ENCODE measurements around the gene TMEM201. TPM values are rescaled to one million over a fixed set of nuclear protein-coding genes. Genes with fewer than 3 reads are reported as not detected.

TMEM201 gene
- total RNA-seq, 1 experiment from 2014 or later = 68.3 TPM

DNA sequence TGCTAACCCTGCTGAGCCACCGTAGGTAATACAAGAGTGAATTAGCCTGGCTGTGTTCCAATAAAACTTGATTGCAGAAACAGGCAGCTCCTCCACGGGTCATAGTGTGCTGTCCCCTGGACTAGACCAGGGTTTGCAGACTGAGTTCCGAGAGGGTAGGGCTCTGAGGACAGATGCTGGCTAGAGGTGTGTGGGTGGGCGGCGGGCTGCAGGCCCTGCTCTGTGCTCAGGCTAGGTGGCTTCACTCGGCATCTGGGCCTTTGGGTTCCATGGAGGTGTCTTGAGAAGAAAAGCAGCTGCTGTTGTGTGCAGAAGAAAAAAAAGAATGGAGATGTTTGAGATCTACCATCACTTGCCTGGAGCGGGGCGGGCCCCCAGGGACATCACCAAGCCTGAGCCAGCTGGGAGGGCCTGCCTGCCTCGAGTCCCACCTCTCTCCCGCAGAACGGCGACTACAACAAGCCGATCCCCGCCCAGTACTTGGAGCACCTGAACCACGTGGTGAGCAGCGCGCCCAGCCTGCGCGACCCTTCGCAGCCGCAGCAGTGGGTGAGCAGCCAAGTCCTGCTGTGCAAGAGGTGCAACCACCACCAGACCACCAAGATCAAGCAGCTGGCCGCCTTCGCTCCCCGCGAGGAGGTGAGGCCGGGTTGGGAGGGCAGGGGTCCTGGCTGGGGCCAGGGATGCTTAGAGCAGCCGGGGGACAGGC, 7.9 kb downstream of the TMEM201 start:
- in situ Hi-C loops (cut with HindIII; ENCODE audit: low sequenced_read_pairs) = no loop called here
- DNase-seq (ENCODE audit: low spot score) = no peak

DNA sequence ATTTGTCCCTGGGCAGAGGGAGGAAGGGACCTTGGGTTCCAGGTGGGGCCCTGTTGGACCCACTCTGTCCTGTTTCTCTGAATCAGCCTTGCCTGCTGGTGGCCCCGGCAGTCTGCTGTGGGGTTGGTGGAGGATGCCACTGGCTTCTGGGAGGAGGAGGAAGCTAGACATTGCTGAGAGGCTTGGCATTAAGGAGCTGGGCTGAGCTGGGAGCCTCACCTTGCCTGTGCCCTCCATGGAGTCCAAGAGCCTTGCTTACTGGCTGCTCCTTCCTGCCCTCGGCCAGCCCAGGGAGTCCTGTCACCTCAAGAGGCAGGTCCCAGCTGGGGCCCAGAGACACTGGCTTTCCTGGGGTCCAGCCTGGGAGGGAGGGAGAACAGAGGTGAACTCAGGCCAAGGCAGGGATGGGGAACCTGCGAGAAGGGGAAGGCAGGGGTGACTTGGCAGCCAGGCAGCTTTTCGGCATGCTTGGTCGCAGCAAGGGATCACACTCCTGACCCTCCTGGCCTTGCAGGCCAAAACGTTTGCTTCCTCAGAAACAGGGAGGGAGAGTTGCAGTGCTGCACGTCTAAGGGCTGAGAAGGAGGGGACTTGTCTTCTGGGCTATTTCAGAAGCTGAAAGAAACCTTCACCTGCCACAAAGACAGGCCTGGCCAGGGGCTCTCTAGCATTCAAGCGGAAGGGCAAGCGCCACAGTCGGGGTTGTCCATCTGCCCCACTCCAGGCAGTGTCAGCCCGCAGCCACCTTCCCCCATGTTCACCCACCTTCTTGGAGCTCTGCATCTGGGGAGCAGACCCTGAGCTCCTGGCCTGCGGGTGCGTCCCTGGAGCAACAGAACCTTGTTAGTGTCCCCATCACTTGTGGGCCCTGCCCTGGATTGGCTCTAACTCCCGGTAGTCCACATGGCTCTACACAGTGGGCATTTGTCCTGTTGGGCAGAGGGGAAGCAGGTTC, 8.9 kb downstream of the TMEM201 start:
- in situ Hi-C loops (cut with HindIII; ENCODE audit: low sequenced_read_pairs) = no loop called here
- no peak for DNase-seq (ENCODE audit: low spot score)

DNA sequence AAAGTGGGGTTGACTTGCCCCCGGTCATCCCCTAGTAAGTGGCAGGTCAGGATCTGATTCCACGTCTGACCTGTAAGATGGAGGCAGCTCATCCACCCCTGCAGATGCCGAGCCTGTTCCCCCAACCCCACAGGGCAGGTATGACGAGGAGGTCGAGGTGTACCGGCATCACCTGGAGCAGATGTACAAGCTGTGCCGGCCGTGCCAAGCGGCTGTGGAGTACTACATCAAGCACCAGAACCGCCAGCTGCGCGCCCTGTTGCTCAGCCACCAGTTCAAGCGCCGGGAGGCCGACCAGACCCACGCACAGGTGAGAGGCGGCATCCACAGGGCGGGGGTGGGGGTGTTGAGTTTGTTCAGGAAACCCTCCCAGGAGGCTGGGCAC, 9.6 kb downstream of the TMEM201 start:
- in situ Hi-C loops (cut with HindIII; ENCODE audit: low sequenced_read_pairs) = no loop called here
- DNase-seq (ENCODE audit: low spot score) = no peak

DNA sequence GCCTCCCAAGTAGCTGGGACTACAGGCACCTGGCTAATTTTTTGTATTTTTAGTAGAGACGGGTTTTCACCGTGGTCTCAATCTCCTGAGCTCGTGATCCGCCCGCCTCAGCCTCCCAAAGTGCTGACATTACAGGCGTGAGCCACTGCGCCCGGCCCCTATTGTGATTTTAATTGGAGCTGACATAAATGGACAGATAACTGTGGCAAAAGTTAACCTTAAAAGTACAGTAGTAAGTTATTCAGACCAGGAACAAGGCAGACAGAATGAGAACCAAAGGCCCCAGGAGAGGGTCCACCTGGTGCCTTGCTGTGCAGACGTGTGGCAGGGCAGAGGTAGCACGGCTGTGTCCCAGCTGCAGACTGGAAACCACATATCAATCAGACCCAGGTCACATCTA, 11.0 kb downstream of the TMEM201 start:
- DNase-seq (ENCODE audit: low spot score) = no peak
- in situ Hi-C loops (cut with HindIII; ENCODE audit: low sequenced_read_pairs) = no loop called here

DNA sequence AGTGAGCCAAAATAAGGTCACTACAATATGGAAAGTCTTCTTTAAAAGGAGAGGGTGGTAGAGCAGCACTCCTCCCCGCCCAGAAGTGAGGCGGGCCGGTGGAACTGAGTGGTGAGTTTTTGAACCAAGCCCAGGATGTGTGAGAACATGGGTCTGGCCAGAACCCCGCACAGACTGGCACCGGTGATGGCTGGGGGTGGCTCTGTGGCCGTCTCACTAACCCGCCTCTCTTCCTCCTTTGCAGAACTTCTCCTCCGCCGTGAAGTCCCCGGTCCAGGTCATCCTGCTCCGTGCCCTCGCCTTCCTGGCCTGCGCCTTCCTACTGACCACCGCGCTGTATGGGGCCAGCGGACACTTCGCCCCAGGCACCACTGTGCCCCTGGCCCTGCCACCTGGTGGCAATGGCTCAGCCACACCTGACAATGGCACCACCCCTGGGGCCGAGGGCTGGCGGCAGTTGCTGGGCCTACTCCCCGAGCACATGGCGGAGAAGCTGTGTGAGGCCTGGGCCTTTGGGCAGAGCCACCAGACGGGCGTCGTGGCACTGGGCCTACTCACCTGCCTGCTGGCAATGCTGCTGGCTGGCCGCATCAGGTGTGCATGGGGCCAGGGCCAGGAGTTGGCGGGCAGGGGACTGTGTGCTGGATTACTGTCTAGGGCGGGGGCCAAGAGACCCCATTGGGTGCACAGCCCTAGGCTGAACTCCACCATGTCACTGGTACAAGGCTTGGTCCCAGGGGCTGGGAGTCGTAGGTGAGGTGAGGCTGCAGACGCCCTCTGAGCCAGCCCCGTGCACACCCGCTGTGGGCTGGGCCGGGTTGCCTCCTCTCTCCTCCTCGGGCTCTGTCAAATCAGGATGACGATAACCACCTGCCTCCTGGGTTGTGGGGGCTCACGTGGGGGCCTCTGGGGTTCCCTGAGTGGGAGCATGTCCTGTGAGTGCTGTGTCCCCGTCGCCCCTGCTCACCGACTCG, 12.4 kb downstream of the TMEM201 start:
- in situ Hi-C loops (cut with HindIII; ENCODE audit: low sequenced_read_pairs) = no loop called here
- DNase-seq (ENCODE audit: low spot score) = no peak

DNA sequence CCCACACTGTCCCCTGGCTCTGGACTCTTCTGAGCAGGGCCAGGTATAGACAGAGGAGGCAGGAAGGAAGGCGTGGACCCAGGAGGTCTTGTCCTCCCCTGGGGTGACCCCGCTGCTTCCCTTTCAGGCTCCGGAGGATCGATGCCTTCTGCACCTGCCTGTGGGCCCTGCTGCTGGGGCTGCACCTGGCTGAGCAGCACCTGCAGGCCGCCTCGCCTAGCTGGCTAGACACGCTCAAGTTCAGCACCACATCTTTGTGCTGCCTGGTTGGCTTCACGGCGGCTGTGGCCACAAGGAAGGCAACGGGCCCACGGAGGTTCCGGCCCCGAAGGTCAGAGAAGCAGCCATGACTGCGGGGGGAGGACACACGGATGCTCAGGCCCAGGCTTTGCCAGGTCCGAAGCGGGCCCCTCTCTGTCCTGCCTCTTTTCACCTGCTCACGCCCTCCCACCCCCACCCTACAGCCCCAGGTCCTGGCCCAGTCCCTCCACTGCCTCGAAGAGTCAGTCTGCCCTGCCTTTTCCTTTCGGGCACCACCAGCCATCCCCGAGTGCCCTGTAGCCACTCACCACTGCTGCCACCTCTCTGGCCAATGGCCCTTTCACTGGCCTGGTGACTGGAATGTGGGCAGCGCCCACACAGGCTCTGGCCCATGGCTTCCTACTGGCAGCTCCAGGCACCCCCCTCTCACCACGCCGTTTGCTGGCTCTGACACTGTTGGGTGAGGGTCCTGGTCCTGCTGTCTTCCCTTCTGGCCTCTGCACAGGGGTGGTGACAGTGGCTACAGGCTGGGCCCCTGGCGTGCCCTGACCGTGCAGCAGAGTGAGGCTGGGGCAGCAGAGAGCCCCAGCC, 13.5 kb downstream of the TMEM201 start:
- no peak for DNase-seq (ENCODE audit: low spot score)
- in situ Hi-C loops (cut with HindIII; ENCODE audit: low sequenced_read_pairs) = no loop called here

DNA sequence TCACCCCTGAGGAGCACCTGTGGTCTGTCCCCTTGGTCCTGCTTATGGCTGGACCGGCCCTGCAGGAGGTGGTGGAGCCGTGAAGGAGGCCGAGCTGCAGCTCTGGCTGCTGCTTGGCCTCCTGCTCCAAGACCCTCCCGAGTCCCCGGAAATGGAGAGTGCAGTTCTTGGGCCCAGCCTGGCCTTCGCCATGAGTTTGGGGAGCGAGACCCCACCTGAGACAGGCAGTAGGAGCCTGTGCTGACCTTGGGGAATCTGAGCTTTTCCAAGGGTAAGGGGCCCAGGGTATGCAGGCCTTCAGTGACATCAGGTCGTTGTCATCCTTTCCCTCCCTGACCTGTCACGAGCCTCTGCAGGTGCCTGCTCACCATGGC, 14.1 kb downstream of the TMEM201 start:
- no peak for DNase-seq (ENCODE audit: low spot score)
- in situ Hi-C loops (cut with HindIII; ENCODE audit: low sequenced_read_pairs) = no loop called here

DNA sequence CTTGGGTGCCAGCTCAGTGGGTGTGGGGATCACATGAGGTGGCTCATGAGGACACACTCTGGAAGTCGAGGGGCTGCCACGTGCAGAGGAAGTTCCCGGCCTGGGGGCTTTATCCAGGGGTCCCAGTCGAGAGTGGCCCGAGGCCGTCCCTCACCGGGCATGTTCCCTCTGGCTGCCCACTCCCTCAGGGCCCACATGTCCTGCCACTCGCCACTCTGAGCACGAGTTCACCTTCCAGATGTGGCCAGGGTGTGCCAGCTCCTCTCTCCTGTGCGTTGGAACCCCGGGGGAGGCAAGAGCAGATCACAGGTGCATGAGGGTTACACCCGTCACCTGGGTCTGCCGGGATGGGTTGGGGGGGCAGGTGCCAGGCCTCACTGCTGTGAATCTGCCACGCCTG, 14.6 kb downstream of the TMEM201 start:
- DNase-seq (ENCODE audit: low spot score) = no peak
- in situ Hi-C loops (cut with HindIII; ENCODE audit: low sequenced_read_pairs) = no loop called here

DNA sequence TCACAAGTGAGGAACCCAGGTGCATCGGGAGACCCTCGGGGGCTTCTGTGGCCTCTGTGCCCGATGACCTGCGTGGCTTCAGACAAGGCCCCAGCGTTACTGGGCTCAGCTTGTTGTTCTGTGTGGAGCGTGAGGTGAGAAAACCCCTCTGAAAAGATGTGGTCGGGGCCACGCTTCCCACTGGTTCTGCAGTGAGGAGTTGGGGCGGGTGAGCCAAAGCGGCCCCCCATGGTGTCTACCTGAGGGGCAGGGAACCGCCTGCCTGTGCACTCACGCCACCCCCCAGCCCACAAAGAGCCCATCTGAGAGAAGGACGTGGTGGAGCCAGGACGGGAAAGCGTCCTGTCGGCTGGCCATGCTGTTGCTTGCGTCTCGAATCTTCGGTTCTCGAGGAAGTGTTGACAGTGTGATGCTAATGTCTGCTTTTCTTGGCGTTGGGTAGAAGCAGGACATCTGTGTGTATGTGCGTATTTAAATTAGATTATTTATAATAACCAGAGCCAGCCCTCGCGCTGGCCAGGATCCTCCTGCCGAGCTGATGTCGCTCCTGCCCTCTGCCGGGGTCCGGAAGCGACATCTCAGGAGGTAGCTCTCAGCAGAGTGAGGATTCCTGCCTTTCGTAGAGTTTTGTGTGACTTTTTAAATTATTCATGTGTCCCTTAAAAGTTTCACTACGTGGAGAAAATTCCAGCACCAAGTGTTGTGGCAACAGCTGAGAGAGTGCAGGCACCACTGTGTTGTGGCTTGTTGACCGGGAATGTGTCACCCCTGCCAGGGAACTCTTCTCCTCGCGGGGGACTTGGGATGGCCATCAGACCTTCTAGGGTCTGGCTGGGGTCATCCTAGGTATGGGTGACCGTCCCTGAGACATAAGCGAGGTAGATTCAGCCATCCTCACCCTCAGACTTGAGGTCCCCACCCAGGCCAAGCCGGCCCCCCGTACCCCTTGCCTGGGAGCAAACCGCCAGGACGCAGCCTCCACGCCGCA, 15.3 kb downstream of the TMEM201 start:
- in situ Hi-C loops (cut with HindIII; ENCODE audit: low sequenced_read_pairs) = no loop called here
- no peak for DNase-seq (ENCODE audit: low spot score)

DNA sequence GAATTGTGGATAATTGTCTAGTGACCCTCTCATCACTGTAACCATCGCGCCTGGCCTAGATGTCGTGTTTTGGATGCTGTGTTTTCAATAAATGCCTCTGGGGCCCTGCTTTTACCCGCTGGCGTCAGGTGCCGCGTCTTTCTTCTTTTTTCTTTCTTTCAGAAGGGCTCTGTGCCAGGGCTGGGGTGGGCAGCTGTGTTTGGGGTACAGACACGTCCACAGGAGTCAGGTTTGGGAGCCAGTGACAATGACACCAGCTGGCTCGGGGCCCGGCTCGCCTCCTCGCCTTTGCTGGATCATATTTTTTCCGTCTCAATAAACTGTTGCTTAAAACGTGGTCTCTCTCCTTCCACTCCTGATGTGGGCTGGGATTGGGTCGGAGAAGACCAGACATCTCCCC, 16.1 kb downstream of the TMEM201 start:
- in situ Hi-C loops (cut with HindIII; ENCODE audit: low sequenced_read_pairs) = no loop called here

DNA sequence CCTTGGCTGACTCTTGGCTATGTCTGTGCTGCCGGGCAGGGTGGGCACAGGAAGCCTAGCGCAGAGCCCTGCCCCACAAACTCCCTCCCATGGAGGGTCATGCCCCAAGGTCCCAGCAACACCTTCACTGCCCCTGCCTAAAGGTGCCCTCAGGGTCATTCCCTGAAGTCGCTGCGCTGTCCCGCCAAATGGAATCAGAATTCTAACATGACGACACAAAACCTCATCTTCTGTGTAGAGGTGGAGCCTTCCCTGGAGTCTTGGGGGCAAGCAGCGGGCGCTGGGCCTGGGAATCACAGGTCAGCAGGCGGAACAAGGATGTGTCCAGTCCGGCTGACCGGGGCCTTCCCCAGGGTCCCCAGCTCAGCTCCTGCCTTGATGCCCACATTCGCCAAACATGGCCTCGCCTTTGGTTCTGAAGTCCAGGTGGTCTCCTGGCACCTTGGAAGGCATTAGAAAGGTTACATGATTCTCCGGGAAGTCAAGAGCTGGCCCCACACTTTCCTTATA, 17.3 kb downstream of the TMEM201 start:
- in situ Hi-C loops (cut with HindIII; ENCODE audit: low sequenced_read_pairs) = no loop called here
- no peak for DNase-seq (ENCODE audit: low spot score)

More for the DNA sequence above, 16.1 kb downstream of the TMEM201 start:
- no peak for DNase-seq (ENCODE audit: low spot score)

DNA sequence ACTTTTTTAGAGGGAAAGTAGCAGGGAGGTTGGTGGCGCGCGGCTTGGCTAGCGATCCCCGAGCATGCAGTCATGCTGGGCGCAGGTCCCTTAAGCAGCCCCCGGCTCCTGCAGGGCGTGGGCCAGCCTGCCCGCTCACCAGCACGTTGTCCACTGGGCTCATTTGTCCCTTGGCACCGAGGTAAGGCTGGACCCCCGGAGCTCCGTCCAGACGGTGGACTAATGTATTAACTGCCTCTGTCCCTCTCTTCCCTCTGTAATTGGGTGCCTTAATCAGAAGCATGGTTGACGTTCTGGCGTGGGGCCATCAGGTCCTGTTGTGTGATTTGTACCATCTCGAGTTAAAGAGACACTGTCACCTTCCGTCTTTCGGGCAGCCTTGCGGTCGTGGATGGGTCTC, 17.7 kb downstream of the TMEM201 start:
- no peak for DNase-seq (ENCODE audit: low spot score)
- in situ Hi-C loops (cut with HindIII; ENCODE audit: low sequenced_read_pairs) = no loop called here

DNA sequence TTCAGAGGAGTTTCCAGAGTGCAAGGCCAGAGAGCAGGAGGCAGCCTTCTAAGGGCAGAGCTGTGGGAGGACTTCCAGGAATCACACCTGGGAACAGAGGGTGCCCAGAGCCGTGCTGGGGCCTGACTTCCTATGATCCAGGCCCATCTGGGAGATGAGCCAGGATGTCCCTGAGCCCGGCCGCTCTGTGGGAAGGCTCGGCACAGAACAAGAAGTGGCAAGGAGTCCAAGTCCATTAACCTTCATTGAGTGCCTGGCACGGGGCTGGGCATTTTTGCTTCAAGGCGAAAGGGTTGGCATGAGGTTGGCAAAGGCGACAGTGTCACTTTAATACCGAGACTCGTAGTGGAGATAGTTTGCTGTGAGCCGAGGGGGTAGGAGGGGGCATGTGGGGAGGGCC, 18.2 kb downstream of the TMEM201 start:
- peak; percentile 90 for DNase-seq (ENCODE audit: low spot score)
- in situ Hi-C loops (cut with HindIII; ENCODE audit: low sequenced_read_pairs) = no loop called here

DNA sequence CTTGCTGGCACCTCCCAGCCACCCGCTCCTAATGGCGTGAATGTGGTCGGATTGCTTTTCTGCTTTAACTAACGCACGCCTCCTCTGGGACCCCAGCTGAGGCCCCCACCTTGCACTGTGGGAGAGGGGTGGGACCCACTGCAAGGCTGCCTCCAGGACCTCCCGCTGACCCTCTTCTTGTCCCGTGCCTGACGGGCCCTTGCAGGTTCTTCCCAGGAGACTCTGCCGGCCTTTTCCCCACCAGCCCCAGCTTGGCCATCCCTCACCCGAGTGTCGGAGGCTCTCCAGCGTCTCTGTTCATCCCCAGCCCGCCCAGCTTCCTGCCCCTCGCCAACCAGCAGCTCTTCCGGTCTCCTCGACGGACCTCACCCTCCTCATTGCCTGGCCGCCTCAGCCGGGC, 18.6 kb downstream of the TMEM201 start:
- no peak for DNase-seq (ENCODE audit: low spot score)
- in situ Hi-C loops (cut with HindIII; ENCODE audit: low sequenced_read_pairs) = no loop called here

DNA sequence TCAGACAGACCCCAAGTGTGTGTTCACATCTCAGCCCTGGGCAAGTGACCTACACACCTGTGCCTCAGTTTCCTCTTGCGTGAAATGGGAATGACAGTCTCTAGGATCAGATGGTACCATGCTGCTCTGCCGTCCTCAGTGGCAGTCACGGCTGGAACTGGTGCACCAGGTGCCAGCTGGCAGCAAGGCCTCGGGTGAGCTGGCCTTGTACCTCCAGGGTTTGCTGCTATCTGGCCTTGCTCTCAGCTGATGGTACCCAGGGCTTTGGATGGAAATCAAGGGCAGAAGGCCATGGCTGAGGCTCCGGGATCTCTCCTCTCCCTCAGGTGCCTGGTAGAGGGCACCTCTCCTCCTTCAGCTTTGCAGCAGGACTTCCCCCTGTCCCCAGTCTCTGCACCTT, 21.3 kb downstream of the TMEM201 start:
- in situ Hi-C loops (cut with HindIII; ENCODE audit: low sequenced_read_pairs) = no loop called here
- no peak for DNase-seq (ENCODE audit: low spot score)

DNA sequence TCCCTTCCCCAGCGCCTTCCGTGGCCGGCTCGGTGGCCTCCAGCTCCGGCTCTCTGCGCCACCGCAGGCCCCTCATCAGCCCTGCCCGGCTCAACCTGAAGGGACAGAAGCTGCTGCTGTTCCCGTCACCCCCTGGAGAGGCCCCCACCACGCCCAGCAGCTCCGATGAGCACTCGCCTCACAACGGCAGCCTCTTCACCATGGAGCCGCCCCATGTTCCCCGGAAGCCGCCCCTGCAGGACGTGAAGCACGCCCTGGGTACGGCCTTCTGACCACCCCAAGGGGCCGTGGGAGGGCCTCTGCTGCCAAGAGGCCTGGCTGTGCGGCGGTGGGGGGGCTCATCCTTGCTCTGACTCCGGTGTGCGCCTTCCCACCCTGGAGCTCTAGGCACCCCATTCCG, 21.8 kb downstream of the TMEM201 start:
- no peak for DNase-seq (ENCODE audit: low spot score)

DNA sequence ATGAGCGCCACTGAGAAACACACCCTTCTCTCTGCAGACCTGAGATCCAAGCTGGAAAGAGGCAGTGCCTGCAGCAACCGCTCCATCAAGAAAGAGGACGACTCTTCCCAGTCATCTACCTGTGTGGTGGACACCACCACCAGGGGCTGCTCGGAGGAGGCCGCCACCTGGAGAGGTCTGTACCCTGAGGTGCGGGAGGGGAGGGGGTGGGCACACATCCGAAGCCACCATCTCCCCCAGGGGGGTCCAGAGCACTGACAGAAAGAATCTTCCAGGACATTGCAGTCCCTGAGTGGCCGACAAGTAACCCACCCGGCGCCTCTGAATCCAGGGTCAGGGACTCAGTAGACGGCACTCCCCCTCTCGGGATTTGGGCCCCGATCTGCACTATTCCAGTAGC, 23.0 kb downstream of the TMEM201 start:
- DNase-seq (ENCODE audit: low spot score) = no peak
- in situ Hi-C loops (cut with HindIII; ENCODE audit: low sequenced_read_pairs) = no loop called here

More for the DNA sequence above, 21.8 kb downstream of the TMEM201 start:
- in situ Hi-C loops (cut with HindIII; ENCODE audit: low sequenced_read_pairs) = no loop called here
